ENCODE measurements around the gene KATNAL1.
A peak's percentile ranks its signal among the peaks of the same experiment; 100 is the strongest.

Gene KATNAL1

GRCh38 chr13:30307194-30307970 is at the start of gene KATNAL1:
KATNAL1 (minus strand) TSS chr13:30307551; CDS start chr13:30283777, 23,774 bp downstream.
- TF ChIP-seq CTCF (IDR thresholded peaks at IDR 0.05; ENCODE audit: low read depth, low read length) = no peak
- peak; percentile 63 for TF ChIP-seq MAX (IDR thresholded peaks at IDR 0.05; ENCODE audit: low read depth, low read length)
- TF ChIP-seq MYC (IDR thresholded peaks at IDR 0.05; ENCODE audit: low read depth, low read length) = no peak
- peak; percentile 16 for TF ChIP-seq POLR2A (IDR thresholded peaks at IDR 0.05; ENCODE audit: extremely low read depth, insufficient read length)
- DNase-seq (ENCODE audit: low read depth) = peak; percentile 87
- H3K4me3 ChIP-seq (ENCODE audit: low read depth, low read length) = peak within 1 kb of the TSS; percentile 76

GRCh38 chr13:30355839-30356238 is 48.5 kb upstream of the KATNAL1 start:
- TF ChIP-seq MAX (IDR thresholded peaks at IDR 0.05; ENCODE audit: low read depth, low read length) = no peak
- no peak for TF ChIP-seq MYC (IDR thresholded peaks at IDR 0.05; ENCODE audit: low read depth, low read length)
- TF ChIP-seq POLR2A (IDR thresholded peaks at IDR 0.05; ENCODE audit: extremely low read depth, insufficient read length) = no peak
- TF ChIP-seq CTCF (IDR thresholded peaks at IDR 0.05; ENCODE audit: low read depth, low read length) = no peak
- no peak for DNase-seq (ENCODE audit: low read depth)
- no peak overlapping the region for H3K4me3 ChIP-seq (ENCODE audit: low read depth, low read length)

GRCh38 chr13:30355384-30355699 is 48.0 kb upstream of the KATNAL1 start:
- TF ChIP-seq POLR2A (IDR thresholded peaks at IDR 0.05; ENCODE audit: extremely low read depth, insufficient read length) = no peak
- TF ChIP-seq CTCF (IDR thresholded peaks at IDR 0.05; ENCODE audit: low read depth, low read length) = peak; percentile 1
- no peak for TF ChIP-seq MYC (IDR thresholded peaks at IDR 0.05; ENCODE audit: low read depth, low read length)
- no peak for TF ChIP-seq MAX (IDR thresholded peaks at IDR 0.05; ENCODE audit: low read depth, low read length)
- DNase-seq (ENCODE audit: low read depth) = peak; percentile 54
- H3K4me3 ChIP-seq (ENCODE audit: low read depth, low read length) = no peak overlapping the region

- no peak overlapping the region for H3K4me3 ChIP-seq (ENCODE audit: low read depth, low read length)
- TF ChIP-seq MYC (IDR thresholded peaks at IDR 0.05; ENCODE audit: low read depth, low read length) (no peak), MAX (IDR thresholded peaks at IDR 0.05; ENCODE audit: low read depth, low read length) (no peak), CTCF (IDR thresholded peaks at IDR 0.05; ENCODE audit: low read depth, low read length) (no peak), POLR2A (IDR thresholded peaks at IDR 0.05; ENCODE audit: extremely low read depth, insufficient read length) (no peak)
- no peak for DNase-seq (ENCODE audit: low read depth)
Measured at GRCh38 chr13:30354493-30355383, 47.4 kb upstream of the KATNAL1 start.

- DNase-seq (ENCODE audit: low read depth) = no peak
- no peak for TF ChIP-seq MAX (IDR thresholded peaks at IDR 0.05; ENCODE audit: low read depth, low read length)
- TF ChIP-seq POLR2A (IDR thresholded peaks at IDR 0.05; ENCODE audit: extremely low read depth, insufficient read length) = no peak
- TF ChIP-seq CTCF (IDR thresholded peaks at IDR 0.05; ENCODE audit: low read depth, low read length) = no peak
- TF ChIP-seq MYC (IDR thresholded peaks at IDR 0.05; ENCODE audit: low read depth, low read length) = no peak
- no peak overlapping the region for H3K4me3 ChIP-seq (ENCODE audit: low read depth, low read length)
Measured at GRCh38 chr13:30353471-30354215, 46.3 kb upstream of the KATNAL1 start.
